ENCODE measurements around the gene CCDC185. TPM values are rescaled to one million over a fixed set of nuclear protein-coding genes. Genes with fewer than 3 reads are reported as not detected.

CCDC185 gene
- polyA plus RNA-seq, 3 donors: not detected

DNA sequence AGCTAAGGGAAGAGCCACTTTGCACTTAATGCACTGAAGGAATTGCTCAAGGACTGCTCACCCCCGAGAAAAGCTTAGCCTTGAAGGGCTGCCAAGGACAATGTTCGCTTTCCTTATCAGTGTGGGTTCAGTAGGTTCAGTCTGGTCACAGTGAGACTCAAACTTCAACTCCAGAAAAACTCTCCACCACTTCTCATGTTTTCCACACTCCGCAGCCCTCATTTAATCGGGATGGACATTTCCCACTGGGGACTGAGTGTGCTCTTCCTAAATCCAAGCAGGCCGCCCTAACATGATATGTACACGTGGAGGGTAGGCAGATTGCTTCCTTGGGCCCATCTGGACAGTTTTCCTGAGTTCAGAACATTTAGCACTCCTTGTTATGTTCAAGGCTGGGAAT is 48.7 kb upstream of the CCDC185 start:
- Histone ChIP-seq H3K27ac (ENCODE audit: low read depth in 1 of 2, low read length in 2 of 2) (no peak overlapping the region), H3K27me3 (ENCODE audit: control insufficient read depth in 2 of 2, insufficient read depth in 2 of 2, low read length in 2 of 2) (no peaks in the 10 kb centered on the region), H4K20me1 (ENCODE audit: insufficient read depth, low read length) (no peaks in the 10 kb centered on the region), H3K9ac (ENCODE audit: insufficient read depth, low read length, poor library complexity, severe bottlenecking) (no peak overlapping the region), H2AFZ (ENCODE audit: insufficient read depth, low read depth, low read length, poor library complexity, severe bottlenecking) (no peak overlapping the region), H3K9me3 (replicated peaks in 1 of 2; ENCODE audit: control insufficient read depth in 1 of 2, insufficient read depth in 1 of 2, low read length in 2 of 2) (no peaks in the 10 kb centered on the region), H3K4me2 (replicated peaks; ENCODE audit: extremely low read depth, low read length, poor library complexity, severe bottlenecking) (no peak overlapping the region), H3K36me3 (replicated peaks in 1 of 2; ENCODE audit: control insufficient read depth in 1 of 2, insufficient read depth in 2 of 2, low read length in 2 of 2) (no peaks in the 10 kb centered on the region), H3K79me2 (ENCODE audit: insufficient read depth, low read length) (no peaks in the 10 kb centered on the region), H3K4me3 (replicated peaks in 1 of 3; ENCODE audit: low read depth in 2 of 3, low read length in 3 of 3) (no peak overlapping the region), H3K4me1 (ENCODE audit: control insufficient read depth in 1 of 2, insufficient read depth in 2 of 2, low read length in 2 of 2) (no peaks in the 10 kb centered on the region)
- TF ChIP-seq, protein P1, sequence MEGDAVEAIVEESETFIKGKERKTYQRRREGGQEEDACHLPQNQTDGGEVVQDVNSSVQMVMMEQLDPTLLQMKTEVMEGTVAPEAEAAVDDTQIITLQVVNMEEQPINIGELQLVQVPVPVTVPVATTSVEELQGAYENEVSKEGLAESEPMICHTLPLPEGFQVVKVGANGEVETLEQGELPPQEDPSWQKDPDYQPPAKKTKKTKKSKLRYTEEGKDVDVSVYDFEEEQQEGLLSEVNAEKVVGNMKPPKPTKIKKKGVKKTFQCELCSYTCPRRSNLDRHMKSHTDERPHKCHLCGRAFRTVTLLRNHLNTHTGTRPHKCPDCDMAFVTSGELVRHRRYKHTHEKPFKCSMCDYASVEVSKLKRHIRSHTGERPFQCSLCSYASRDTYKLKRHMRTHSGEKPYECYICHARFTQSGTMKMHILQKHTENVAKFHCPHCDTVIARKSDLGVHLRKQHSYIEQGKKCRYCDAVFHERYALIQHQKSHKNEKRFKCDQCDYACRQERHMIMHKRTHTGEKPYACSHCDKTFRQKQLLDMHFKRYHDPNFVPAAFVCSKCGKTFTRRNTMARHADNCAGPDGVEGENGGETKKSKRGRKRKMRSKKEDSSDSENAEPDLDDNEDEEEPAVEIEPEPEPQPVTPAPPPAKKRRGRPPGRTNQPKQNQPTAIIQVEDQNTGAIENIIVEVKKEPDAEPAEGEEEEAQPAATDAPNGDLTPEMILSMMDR (IDR thresholded peaks at IDR 0.05): no peak
- H3K27ac Mint-ChIP-seq: peak overlapping the region in 1 of 7 donors; percentile 5
- WGBS (ENCODE audit: insufficient coverage): 94% methylated on average over 5 of the region's 6 CpGs
- no peak overlapping the region for H3K4me3 Mint-ChIP-seq
- no peaks in the 10 kb centered on the region for H3K4me1 Mint-ChIP-seq
- intact Hi-C loops (cut with micrococcal nuclease): no loop called here
- DNase-seq: no peak
- no peaks in the 10 kb centered on the region for H3K9me3 Mint-ChIP-seq
- H3K27me3 Mint-ChIP-seq (ENCODE audit: low read depth in 3 of 3): peaks cover 4 to 5% (median 5%) of the 10 kb centered on the region in 3 donors
- no peaks in the 10 kb centered on the region for H3K36me3 Mint-ChIP-seq

- Mint-ChIP-seq H3K27ac (no peak overlapping the region), H3K9me3 (no peaks in the 10 kb centered on the region), H3K4me1 (no peaks in the 10 kb centered on the region), H3K36me3 (no peaks in the 10 kb centered on the region), H3K4me3 (no peak overlapping the region), H3K27me3 (ENCODE audit: low read depth in 3 of 3) (peaks cover 2 to 5% (median 4%) of the 10 kb centered on the region in 3 donors)
- TF ChIP-seq, protein P1 (IDR thresholded peaks at IDR 0.05): no peak
- Histone ChIP-seq H3K9me3 (replicated peaks in 1 of 2; ENCODE audit: control insufficient read depth in 1 of 2, insufficient read depth in 1 of 2, low read length in 2 of 2) (no peaks in the 10 kb centered on the region), H3K36me3 (replicated peaks in 1 of 2; ENCODE audit: control insufficient read depth in 1 of 2, insufficient read depth in 2 of 2, low read length in 2 of 2) (no peaks in the 10 kb centered on the region), H3K4me3 (replicated peaks in 1 of 3; ENCODE audit: low read depth in 2 of 3, low read length in 3 of 3) (no peak overlapping the region), H3K79me2 (ENCODE audit: insufficient read depth, low read length) (no peaks in the 10 kb centered on the region), H3K27ac (ENCODE audit: low read depth in 1 of 2, low read length in 2 of 2) (no peak overlapping the region), H3K27me3 (ENCODE audit: control insufficient read depth in 2 of 2, insufficient read depth in 2 of 2, low read length in 2 of 2) (no peaks in the 10 kb centered on the region), H2AFZ (ENCODE audit: insufficient read depth, low read depth, low read length, poor library complexity, severe bottlenecking) (no peak overlapping the region), H4K20me1 (ENCODE audit: insufficient read depth, low read length) (no peaks in the 10 kb centered on the region), H3K4me2 (replicated peaks; ENCODE audit: extremely low read depth, low read length, poor library complexity, severe bottlenecking) (no peak overlapping the region), H3K9ac (ENCODE audit: insufficient read depth, low read length, poor library complexity, severe bottlenecking) (no peak overlapping the region), H3K4me1 (ENCODE audit: control insufficient read depth in 1 of 2, insufficient read depth in 2 of 2, low read length in 2 of 2) (no peaks in the 10 kb centered on the region)
- intact Hi-C loops (cut with micrococcal nuclease): no loop called here
- 89% methylated on average over 4 of the region's 4 CpGs for WGBS (ENCODE audit: insufficient coverage)
- DNase-seq: no peak
Measured at GRCh38 chr1:223345720-223346119, 47.5 kb upstream of the CCDC185 start.

All from CD14-positive monocyte (primary cell).